CD14-positive monocyte (primary cell): Measurements from ENCODE around the gene GFOD1. TPM values are rescaled to one million over a fixed set of nuclear protein-coding genes. Genes with fewer than 3 reads are reported as not detected.
A peak's percentile ranks its signal among the peaks of the same experiment; 100 is the strongest.

ENCODE experiments used
- DNase-seq, 3 donors: peaks; one replicate each; pipeline ENCODE4 v3.0.0-alpha.2; 2011 to 2022
- H2AFZ ChIP-seq: 2 replicates; pipeline ENCODE4 v1.6.0; 2012; ENCODE audit warnings: mild to moderate bottlenecking, low read depth, low read length, inconsistent platforms; ENCODE audit not compliant: insufficient read depth, poor library complexity, severe bottlenecking
- H3K27ac ChIP-seq, 2 donors: 1 replicate in 1 of 2; 2 replicates in 1 of 2; pipeline ENCODE4 v1.5.1; 2012 to 2013; ENCODE audit warnings: low read length in 2 of 2, control low read depth in 1 of 2, inconsistent platforms in 1 of 2, low read depth in 1 of 2, mild to moderate bottlenecking in 1 of 2
- H3K27me3 ChIP-seq, 2 donors: one replicate each; pipeline versions ENCODE4 v1.6.0 to v1.6.1; 2011 to 2013; ENCODE audit warnings: low read length in 2 of 2; ENCODE audit not compliant: control insufficient read depth in 2 of 2, insufficient read depth in 2 of 2
- H3K36me3 ChIP-seq, 2 donors: replicated peaks in 1 of 2; 1 replicate in 1 of 2; 2 replicates in 1 of 2; pipeline versions ENCODE4 v1.5.1 to v1.6.1; 2012 to 2013; ENCODE audit warnings: low read length in 2 of 2, control low read depth in 1 of 2, inconsistent platforms in 1 of 2, mild to moderate bottlenecking in 1 of 2; ENCODE audit not compliant: insufficient read depth in 2 of 2, control insufficient read depth in 1 of 2
- H3K4me1 ChIP-seq, 2 donors: 1 replicate in 1 of 2; 2 replicates in 1 of 2; pipeline versions ENCODE4 v1.5.1 to v1.6.1; 2012 to 2013; ENCODE audit warnings: low read length in 2 of 2, control low read depth in 1 of 2, inconsistent platforms in 1 of 2, mild to moderate bottlenecking in 1 of 2, moderate library complexity in 1 of 2; ENCODE audit not compliant: insufficient read depth in 2 of 2, control insufficient read depth in 1 of 2
- H3K4me2 ChIP-seq: replicated peaks from 2 replicates; pipeline ENCODE3; 2012; ENCODE audit warnings: low read length, moderate library complexity, mild to moderate bottlenecking; ENCODE audit not compliant: poor library complexity, severe bottlenecking; ENCODE audit errors: extremely low read depth
- H3K4me3 ChIP-seq, 3 experiments: fragments of 200-600 bp in 1 of 3; sonication (generic) in 1 of 3; replicated peaks in 1 of 3; 1 replicate in 2 of 3; 2 replicates in 1 of 3; pipeline ENCODE4 v1.5.1; 2011 to 2013; ENCODE audit warnings: low read length in 3 of 3, mild to moderate bottlenecking in 3 of 3, control low read depth in 2 of 3, low read depth in 2 of 3, inconsistent platforms in 1 of 3, moderate library complexity in 1 of 3
- H3K79me2 ChIP-seq: 2 replicates; pipeline ENCODE4 v1.6.0; 2012; ENCODE audit warnings: mild to moderate bottlenecking, control low read depth, inconsistent platforms, low read length, moderate library complexity; ENCODE audit not compliant: insufficient read depth
- H3K9ac ChIP-seq: 2 replicates; pipeline ENCODE4 v1.6.0; 2017; ENCODE audit warnings: low read length, mild to moderate bottlenecking; ENCODE audit not compliant: insufficient read depth, poor library complexity, severe bottlenecking
- H3K9me3 ChIP-seq, 2 donors: replicated peaks in 1 of 2; 1 replicate in 1 of 2; 2 replicates in 1 of 2; pipeline versions ENCODE4 v1.5.1 to v1.6.1; 2012 to 2013; ENCODE audit warnings: low read length in 2 of 2, control low read depth in 1 of 2; ENCODE audit not compliant: control insufficient read depth in 1 of 2, insufficient read depth in 1 of 2
- H4K20me1 ChIP-seq: 2 replicates; pipeline ENCODE4 v1.6.0; 2012; ENCODE audit warnings: mild to moderate bottlenecking, low read length, control low read depth, moderate library complexity; ENCODE audit not compliant: insufficient read depth
- H3K27ac Mint-ChIP-seq, 7 donors: one replicate each; pipeline ENCODE4 v1.8.0; 2020; ENCODE audit warnings: mild to moderate bottlenecking in 7 of 7, mixed read lengths in 7 of 7, moderate library complexity in 6 of 7, inconsistent platforms in 2 of 7
- H3K27me3 Mint-ChIP-seq, 3 donors: one replicate each; pipeline ENCODE4 v1.8.0; 2021 to 2022; ENCODE audit warnings: low read depth in 3 of 3, mild to moderate bottlenecking in 3 of 3, mixed read lengths in 3 of 3, moderate library complexity in 3 of 3, inconsistent platforms in 1 of 3
- H3K36me3 Mint-ChIP-seq, 2 donors: one replicate each; pipeline ENCODE4 v1.8.0; 2020; ENCODE audit warnings: mixed read lengths in 2 of 2, inconsistent platforms in 1 of 2, mild to moderate bottlenecking in 1 of 2
- H3K4me1 Mint-ChIP-seq: one replicate; pipeline ENCODE4 v1.8.0; 2020; ENCODE audit warnings: mild to moderate bottlenecking, mixed read lengths
- H3K4me3 Mint-ChIP-seq, 2 donors: one replicate each; pipeline ENCODE4 v1.8.0; 2020; ENCODE audit warnings: mild to moderate bottlenecking in 2 of 2, mixed read lengths in 2 of 2, moderate library complexity in 1 of 2
- H3K9me3 Mint-ChIP-seq, 7 donors: one replicate each; pipeline ENCODE4 v1.8.0; 2020 to 2022; ENCODE audit warnings: mixed read lengths in 7 of 7, mild to moderate bottlenecking in 6 of 7, moderate library complexity in 6 of 7, inconsistent platforms in 2 of 7
- CTCF ChIP-seq: fragments of 200-600 bp; IDR thresholded peaks from one replicate; pipeline ENCODE4 v1.8.0; 2022; ENCODE audit warnings: antibody characterized with exemption, mild to moderate bottlenecking
- WGBS: methylation state at CpG from one replicate; pipeline ENCODE4 v1.1.5; 2013; ENCODE audit warnings: missing lambda C conversion rate; ENCODE audit not compliant: insufficient coverage; 5-methylcytosine and 5-hydroxymethylcytosine counted together
- intact Hi-C, 2 donors: fragments of 100-400 bp; cut with micrococcal nuclease; formaldehyde crosslinking; loops; one replicate each; pipeline versions ENCODE4 v1.15.0 to v1.15.1; 2023
- polyA plus RNA-seq, 3 donors: library from polyadenylated mRNA; depleted of rRNA in 1 of 3; unstranded in 2 of 3; stranded (reverse) in 1 of 3; fragments of 300-500 nt in 2 of 3; fragments of >200 nt in 1 of 3; fragmentation: Illumina TruSeq in 2 of 3; gene quantifications; 1 replicate in 2 of 3; 2 replicates in 1 of 3; pipeline ENCODE4 v1.2.3, GENCODE V29; 2012 to 2021

GFOD1 gene
- polyA plus RNA-seq, 3 donors = 2.4 to 8.7 (median 2.4) TPM

DNA sequence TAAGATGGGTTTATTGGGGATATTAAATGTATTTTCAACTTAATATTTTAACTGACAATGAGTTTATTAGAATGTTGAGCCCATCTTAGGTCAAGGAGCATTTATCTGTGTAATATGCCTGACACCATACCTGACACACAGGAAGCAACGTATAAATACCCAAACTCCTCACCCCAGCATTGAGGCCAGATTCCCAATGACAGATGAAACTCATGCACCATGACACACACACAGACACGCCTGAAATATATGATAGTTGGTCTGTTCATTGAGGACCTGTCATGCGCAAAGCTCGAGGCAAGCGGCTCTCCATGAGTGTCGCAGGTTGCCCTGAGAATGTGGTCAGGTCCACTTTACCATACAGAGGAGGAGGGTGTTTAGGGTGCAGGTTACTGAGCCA is 64.1 kb downstream of the GFOD1 start:
- H3K4me1 ChIP-seq = peaks cover 21 to 29% of the 10 kb centered on the region in 2 donors
- no peak overlapping the region for H3K9ac ChIP-seq
- no peaks in the 10 kb centered on the region for H3K36me3 ChIP-seq
- DNase-seq = no peak
- TF ChIP-seq CTCF = no peak
- H3K4me3 Mint-ChIP-seq = no peak overlapping the region
- no peaks in the 10 kb centered on the region for H4K20me1 ChIP-seq
- peaks cover 6 to 23% of the 10 kb centered on the region in 2 donors for H3K36me3 Mint-ChIP-seq
- no CpG with 5 or more reads among the region's 6 CpGs for WGBS
- H2AFZ ChIP-seq = no peak overlapping the region
- H3K4me3 ChIP-seq = no peak overlapping the region
- peaks cover 0 to 2% (median 0%) of the 10 kb centered on the region in 7 donors for H3K9me3 Mint-ChIP-seq
- peaks cover 3 to 17% (median 10%) of the 10 kb centered on the region in 3 donors for H3K27me3 Mint-ChIP-seq
- H3K4me1 Mint-ChIP-seq = peaks cover 32% of the 10 kb centered on the region
- intact Hi-C loops = no loop called here
- peak overlapping the region in 1 of 7 donors; percentile 26 for H3K27ac Mint-ChIP-seq
- H3K79me2 ChIP-seq = peaks cover 5% of the 10 kb centered on the region
- no peaks in the 10 kb centered on the region for H3K27me3 ChIP-seq
- no peak overlapping the region for H3K4me2 ChIP-seq
- H3K27ac ChIP-seq = no peak overlapping the region
- no peaks in the 10 kb centered on the region for H3K9me3 ChIP-seq

DNA sequence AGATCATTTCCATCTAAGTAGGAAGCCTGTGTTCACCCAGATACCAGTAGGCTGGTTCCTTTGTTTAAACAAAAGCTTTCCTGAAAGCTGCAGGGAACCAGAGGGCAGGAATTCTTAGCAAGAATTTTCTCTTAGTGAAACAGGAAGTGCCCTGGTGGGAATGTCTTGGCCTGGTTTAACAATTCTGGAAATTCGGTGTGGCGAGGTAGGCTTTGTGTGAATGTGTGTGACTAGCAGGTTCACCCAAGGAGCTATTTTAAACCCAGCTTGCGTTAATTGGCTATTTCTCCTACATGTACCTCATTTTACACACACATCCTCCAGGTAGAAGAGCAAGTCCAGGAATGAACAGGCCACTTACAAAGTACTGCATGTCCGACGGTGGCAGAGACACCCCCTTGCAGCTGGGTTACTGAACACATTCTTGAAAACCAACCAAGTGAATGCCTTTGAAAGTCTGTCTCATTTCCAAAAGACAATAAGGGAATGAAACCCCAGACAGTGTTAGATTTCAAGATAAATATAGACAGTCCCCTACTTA is 64.6 kb downstream of the GFOD1 start:
- H3K9me3 ChIP-seq = no peaks in the 10 kb centered on the region
- peaks cover 3 to 19% (median 10%) of the 10 kb centered on the region in 3 donors for H3K27me3 Mint-ChIP-seq
- H3K4me3 ChIP-seq = no peak overlapping the region
- no peak for TF ChIP-seq CTCF
- WGBS = no CpG with 5 or more reads among the region's 5 CpGs
- H3K36me3 ChIP-seq = no peaks in the 10 kb centered on the region
- H3K27me3 ChIP-seq = no peaks in the 10 kb centered on the region
- H3K79me2 ChIP-seq = peaks cover 5% of the 10 kb centered on the region
- H3K27ac Mint-ChIP-seq = peak overlapping the region in 2 of 7 donors; percentile 25 to 42
- no peak overlapping the region for H3K27ac ChIP-seq
- H2AFZ ChIP-seq = no peak overlapping the region
- H4K20me1 ChIP-seq = no peaks in the 10 kb centered on the region
- peaks cover 16 to 24% of the 10 kb centered on the region in 2 donors for H3K4me1 ChIP-seq
- intact Hi-C loops = no loop called here
- no peak overlapping the region for H3K9ac ChIP-seq
- peak in 1 of 3 donors; percentile 36 for DNase-seq
- peaks cover 27% of the 10 kb centered on the region for H3K4me1 Mint-ChIP-seq
- no peak overlapping the region for H3K4me2 ChIP-seq
- H3K4me3 Mint-ChIP-seq = no peak overlapping the region
- H3K36me3 Mint-ChIP-seq = peaks cover 6 to 24% of the 10 kb centered on the region in 2 donors
- peaks cover 0 to 2% (median 0%) of the 10 kb centered on the region in 7 donors for H3K9me3 Mint-ChIP-seq
